ENCODE results near the gene LRRC8B.

DNA sequence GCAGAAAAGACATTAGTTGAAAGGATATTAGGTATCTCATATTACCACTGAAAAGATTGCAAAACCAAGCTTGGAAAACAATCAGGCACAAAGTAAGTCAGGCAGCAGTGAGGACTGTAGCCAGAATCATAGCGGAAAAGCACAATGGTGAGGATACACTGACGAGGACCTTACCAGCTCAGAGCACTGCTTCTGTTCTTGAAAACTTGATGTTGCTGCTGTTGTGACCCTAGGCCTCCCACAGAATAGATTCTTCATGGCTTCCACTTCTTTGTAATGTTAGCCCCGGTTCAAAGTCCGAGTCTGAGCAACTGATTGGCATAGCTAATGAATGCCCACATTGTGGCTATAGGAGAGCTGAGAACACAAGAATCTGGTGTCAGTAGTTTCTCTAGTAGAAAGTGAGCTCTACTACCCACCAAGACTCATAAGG is 63.1 kb downstream of the LRRC8B start:
- no peak for TF ChIP-seq EZH2 (IDR thresholded peaks at IDR 0.05; ENCODE audit: borderline replicate concordance, low read depth, low read length, severe bottlenecking)
- TF ChIP-seq, protein P1, sequence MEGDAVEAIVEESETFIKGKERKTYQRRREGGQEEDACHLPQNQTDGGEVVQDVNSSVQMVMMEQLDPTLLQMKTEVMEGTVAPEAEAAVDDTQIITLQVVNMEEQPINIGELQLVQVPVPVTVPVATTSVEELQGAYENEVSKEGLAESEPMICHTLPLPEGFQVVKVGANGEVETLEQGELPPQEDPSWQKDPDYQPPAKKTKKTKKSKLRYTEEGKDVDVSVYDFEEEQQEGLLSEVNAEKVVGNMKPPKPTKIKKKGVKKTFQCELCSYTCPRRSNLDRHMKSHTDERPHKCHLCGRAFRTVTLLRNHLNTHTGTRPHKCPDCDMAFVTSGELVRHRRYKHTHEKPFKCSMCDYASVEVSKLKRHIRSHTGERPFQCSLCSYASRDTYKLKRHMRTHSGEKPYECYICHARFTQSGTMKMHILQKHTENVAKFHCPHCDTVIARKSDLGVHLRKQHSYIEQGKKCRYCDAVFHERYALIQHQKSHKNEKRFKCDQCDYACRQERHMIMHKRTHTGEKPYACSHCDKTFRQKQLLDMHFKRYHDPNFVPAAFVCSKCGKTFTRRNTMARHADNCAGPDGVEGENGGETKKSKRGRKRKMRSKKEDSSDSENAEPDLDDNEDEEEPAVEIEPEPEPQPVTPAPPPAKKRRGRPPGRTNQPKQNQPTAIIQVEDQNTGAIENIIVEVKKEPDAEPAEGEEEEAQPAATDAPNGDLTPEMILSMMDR (IDR thresholded peaks at IDR 0.05; ENCODE audit: borderline replicate concordance, extremely low read depth, low read length, poor library complexity, severe bottlenecking), result no peak

Measured in DND-41 (cell line).